ENCODE measurements around the gene NCBP1.

The NCBP1 gene

GRCh38 chr9:97629156-97629555 is 4.5 kb upstream of the NCBP1 start:
- H3K79me2 ChIP-seq (ENCODE audit: insufficient read depth, low read depth), result peaks cover 40% of the 10 kb centered on the region; the same call in 1 of the 2 replicates
- H4K20me1 ChIP-seq (ENCODE audit: insufficient read depth), result no peaks in the 10 kb centered on the region
- no peak for TF ChIP-seq CTCF (conservative IDR thresholded peaks at IDR 0.05; ENCODE audit: low read depth, low read length)
- no peaks in the 10 kb centered on the region for H3K36me3 ChIP-seq (ENCODE audit: insufficient read depth)
- no peaks in the 10 kb centered on the region for H3K27me3 ChIP-seq (ENCODE audit: insufficient read depth, low read depth)
- H3K4me3 ChIP-seq (IDR thresholded peaks at IDR 0.05; ENCODE audit: insufficient read depth, low read depth, low read length), result no peak overlapping the region
- peak overlapping the region; percentile 19; the same call in 1 of the 2 replicates for H3K4me2 ChIP-seq
- peaks cover 34% of the 10 kb centered on the region for H3K4me1 ChIP-seq (ENCODE audit: low read depth, poor library complexity, severe bottlenecking)
- no peak overlapping the region for H2AFZ ChIP-seq (ENCODE audit: low read depth)
- H3K27ac ChIP-seq, result no peak overlapping the region; the same call in 1 of the 2 replicates
- H3K9ac ChIP-seq, result no peak overlapping the region

- peaks cover 54% of the 10 kb centered on the region for H3K79me2 ChIP-seq (ENCODE audit: insufficient read depth, low read depth)
- H3K36me3 ChIP-seq (ENCODE audit: insufficient read depth), result no peaks in the 10 kb centered on the region
- no peak overlapping the region for H3K4me2 ChIP-seq
- TF ChIP-seq CTCF (conservative IDR thresholded peaks at IDR 0.05; ENCODE audit: low read depth, low read length), result no peak
- H3K9ac ChIP-seq, result no peak overlapping the region
- H3K4me3 ChIP-seq (IDR thresholded peaks at IDR 0.05; ENCODE audit: insufficient read depth, low read depth, low read length), result no peak overlapping the region
- H2AFZ ChIP-seq (ENCODE audit: low read depth), result no peak overlapping the region
- H3K27ac ChIP-seq, result no peak overlapping the region
- no peaks in the 10 kb centered on the region for H4K20me1 ChIP-seq (ENCODE audit: insufficient read depth)
- peaks cover 44% of the 10 kb centered on the region for H3K4me1 ChIP-seq (ENCODE audit: low read depth, poor library complexity, severe bottlenecking)
- H3K27me3 ChIP-seq (ENCODE audit: insufficient read depth, low read depth), result no peaks in the 10 kb centered on the region
Measured at GRCh38 chr9:97630591-97630990, 3.0 kb upstream of the NCBP1 start.

GRCh38 chr9:97632248-97632984 is 1.2 kb upstream of the NCBP1 start:
- no peak for TF ChIP-seq CTCF (conservative IDR thresholded peaks at IDR 0.05; ENCODE audit: low read depth, low read length)
- Histone ChIP-seq H3K79me2 (ENCODE audit: insufficient read depth, low read depth) (peaks cover 70% of the 10 kb centered on the region), H3K36me3 (ENCODE audit: insufficient read depth) (no peaks in the 10 kb centered on the region), H4K20me1 (ENCODE audit: insufficient read depth) (0 out of 2 replicates have a peak, but pooled peaks cover 2% of the 10 kb centered on the region), H3K4me1 (ENCODE audit: low read depth, poor library complexity, severe bottlenecking) (peaks cover 48% of the 10 kb centered on the region), H3K4me3 (IDR thresholded peaks at IDR 0.05; ENCODE audit: insufficient read depth, low read depth, low read length) (no peak overlapping the region), H2AFZ (ENCODE audit: low read depth) (peak overlapping the region; percentile 74), H3K9ac (peak overlapping the region; percentile 90), H3K4me2 (peak overlapping the region; percentile 98), H3K27me3 (ENCODE audit: insufficient read depth, low read depth) (no peaks in the 10 kb centered on the region), H3K27ac (peak overlapping the region; percentile 93)

GRCh38 chr9:97633859-97634490 is 354 bp downstream of the NCBP1 start:
- Histone ChIP-seq H3K36me3 (ENCODE audit: insufficient read depth) (no peaks in the 10 kb centered on the region), H3K4me2 (peak overlapping the region; percentile 87), H3K79me2 (ENCODE audit: insufficient read depth, low read depth) (peaks cover 78% of the 10 kb centered on the region), H3K9ac (peak overlapping the region; percentile 90), H3K4me1 (ENCODE audit: low read depth, poor library complexity, severe bottlenecking) (peaks cover 40% of the 10 kb centered on the region), H3K4me3 (IDR thresholded peaks at IDR 0.05; ENCODE audit: insufficient read depth, low read depth, low read length) (peak overlapping the region; percentile 34), H3K27ac (peak overlapping the region; percentile 93), H3K27me3 (ENCODE audit: insufficient read depth, low read depth) (no peaks in the 10 kb centered on the region), H4K20me1 (ENCODE audit: insufficient read depth) (0 out of 2 replicates have a peak, but pooled peaks cover 12% of the 10 kb centered on the region), H2AFZ (ENCODE audit: low read depth) (peak overlapping the region; percentile 74)
- TF ChIP-seq CTCF (conservative IDR thresholded peaks at IDR 0.05; ENCODE audit: low read depth, low read length), result no peak

Data from KMS-11 (cell line).